Inflammatory macrophage treated with lipopolysaccharide for 4 hours (primary cell): ENCODE results near the gene KPNA6.
A peak's percentile ranks its signal among the peaks of the same experiment; 100 is the strongest.

Source experiments
- DNase-seq: peaks from one replicate; pipeline ENCODE4 v3.0.0-alpha.2; 2020

KPNA6 gene

GRCh38 chr1:32221581-32221979, 113.7 kb downstream of the KPNA6 start:
- no peak for DNase-seq

- DNase-seq: peak; percentile 96
Measured at GRCh38 chr1:32221980-32222755, 114.3 kb downstream of the KPNA6 start, which contains the start of the genes EIF3I and TMEM234. Gene EIF3I, plus strand, starts transcription at chr1:32222407. Its CDS starts 35 bp downstream, at chr1:32222442. Gene TMEM234, minus strand, starts transcription at chr1:32222353. Its CDS starts 31 bp downstream, at chr1:32222322.

- no peak for DNase-seq
Measured at GRCh38 chr1:32223683-32224082, 115.8 kb downstream of the KPNA6 start.

DNA sequence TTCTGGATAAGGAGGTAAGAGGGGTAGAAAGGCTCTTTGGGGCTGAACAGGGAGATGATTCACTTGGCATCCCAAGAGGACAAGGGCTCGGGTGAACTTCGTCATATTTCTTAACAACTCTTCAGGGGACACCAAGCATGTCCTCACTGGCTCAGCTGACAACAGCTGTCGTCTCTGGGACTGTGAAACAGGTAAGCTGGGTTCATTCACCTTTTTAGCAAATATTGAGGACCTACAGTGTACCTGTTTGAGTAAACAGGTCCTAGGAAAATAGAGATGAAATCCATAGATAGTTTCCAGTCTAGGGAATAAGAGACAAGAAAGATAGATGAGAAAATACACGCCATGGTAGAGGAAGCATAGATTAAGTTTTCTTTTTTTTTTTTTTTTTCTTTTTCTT, 116.4 kb downstream of the KPNA6 start:
- DNase-seq: no peak
